Stomach smooth muscle (tissue), 2 donors: ENCODE measurements around the gene BUB3.

Source experiments
- H3K27ac ChIP-seq: one replicate; pipeline ENCODE4 v1.7.0; 2013; ENCODE audit warnings: mild to moderate bottlenecking, low read length, inconsistent platforms
- H3K27me3 ChIP-seq, 2 donors: one replicate each; pipeline ENCODE4 v1.7.0; 2013; ENCODE audit warnings: low read length in 2 of 2; ENCODE audit not compliant: insufficient read depth in 2 of 2, control insufficient read depth in 1 of 2
- H3K36me3 ChIP-seq, 2 donors: one replicate each; pipeline ENCODE4 v1.7.0; 2013; ENCODE audit warnings: low read length in 2 of 2; ENCODE audit not compliant: control insufficient read depth in 2 of 2, insufficient read depth in 2 of 2
- H3K4me1 ChIP-seq: one replicate; pipeline ENCODE4 v1.7.0; 2013; ENCODE audit warnings: low read length; ENCODE audit not compliant: control insufficient read depth, insufficient read depth
- H3K4me3 ChIP-seq, 2 donors: one replicate each; pipeline ENCODE4 v1.7.0; 2013; ENCODE audit warnings: low read length in 2 of 2
- H3K9ac ChIP-seq, 2 donors: one replicate each; pipeline ENCODE4 v1.7.0; 2013; ENCODE audit warnings: low read length in 2 of 2, mild to moderate bottlenecking in 1 of 2
- H3K9me3 ChIP-seq, 2 donors: one replicate each; pipeline ENCODE4 v1.7.0; 2013; ENCODE audit warnings: low read length in 2 of 2; ENCODE audit not compliant: control insufficient read depth in 2 of 2
- donor health status: healthy.
- donor health status: Pancreatic carcinoma.

BUB3 gene

GRCh38 chr10:123149162-123149567 lies 5.0 kb upstream of the BUB3 start:
- Histone ChIP-seq H3K27ac (no peak overlapping the region), H3K9ac (no peak overlapping the region), H3K36me3 (no peaks in the 10 kb centered on the region), H3K9me3 (no peaks in the 10 kb centered on the region), H3K4me1 (peaks cover 25% of the 10 kb centered on the region), H3K27me3 (peaks cover 74 to 93% of the 10 kb centered on the region in 2 donors), H3K4me3 (no peak overlapping the region)

- no peaks in the 10 kb centered on the region for H3K36me3 ChIP-seq
- H3K9ac ChIP-seq: no peak overlapping the region
- H3K4me3 ChIP-seq: peak overlapping the region; percentile 47 to 65
- no peak overlapping the region for H3K27ac ChIP-seq
- H3K9me3 ChIP-seq: no peaks in the 10 kb centered on the region
- H3K4me1 ChIP-seq: peaks cover 25% of the 10 kb centered on the region
- H3K27me3 ChIP-seq: peaks cover 69 to 87% of the 10 kb centered on the region in 2 donors
Observed at GRCh38 chr10:123149568-123150270, 4.5 kb upstream of the BUB3 start.

GRCh38 chr10:123150271-123150985 lies 3.8 kb upstream of the BUB3 start:
- H3K27me3 ChIP-seq: peaks cover 62 to 80% of the 10 kb centered on the region in 2 donors
- H3K4me1 ChIP-seq: peaks cover 32% of the 10 kb centered on the region
- H3K27ac ChIP-seq: no peak overlapping the region
- H3K9me3 ChIP-seq: no peaks in the 10 kb centered on the region
- no peak overlapping the region for H3K9ac ChIP-seq
- peak overlapping the region; percentile 47 to 65 for H3K4me3 ChIP-seq
- H3K36me3 ChIP-seq: no peaks in the 10 kb centered on the region

DNA sequence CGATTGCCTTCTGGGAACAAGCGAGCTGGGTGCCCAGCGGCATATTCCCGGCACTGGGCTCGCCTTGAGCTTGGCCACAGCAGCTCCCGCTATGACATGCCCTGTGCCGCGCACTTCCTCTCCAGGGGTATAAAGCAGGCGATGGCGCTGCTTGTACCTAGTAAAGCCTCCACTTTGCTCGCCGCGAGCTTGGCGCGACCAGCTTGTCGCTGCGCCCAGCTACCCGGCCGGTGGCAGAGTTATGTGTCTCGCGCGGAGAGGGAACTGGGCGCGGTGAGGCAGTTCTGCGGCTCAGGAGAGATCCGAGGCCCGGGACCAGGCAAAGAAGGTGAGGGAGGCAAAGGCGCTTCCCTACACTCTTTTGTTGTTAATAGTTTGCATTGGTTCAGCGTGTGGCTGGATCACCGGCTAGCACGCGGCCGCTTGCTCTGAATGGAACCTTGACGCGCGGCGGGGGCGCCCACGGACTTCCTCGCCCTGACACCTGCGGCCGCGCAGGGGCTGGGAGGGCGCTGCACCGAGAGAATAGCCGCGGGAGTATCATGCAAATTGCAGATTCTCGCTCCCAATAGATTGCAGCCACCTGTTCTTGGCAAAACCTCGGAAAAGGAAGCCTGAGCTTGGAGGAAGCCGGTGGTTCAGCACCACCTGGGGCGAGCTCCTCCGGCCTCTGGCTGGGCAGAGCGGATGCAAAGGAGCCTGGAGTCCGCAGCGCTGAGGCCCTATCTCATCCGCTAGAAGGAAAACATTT lies 3.0 kb upstream of the BUB3 start:
- Histone ChIP-seq H3K4me3 (peak overlapping the region in 1 of 2 donors; percentile 22), H3K36me3 (no peaks in the 10 kb centered on the region), H3K27ac (no peak overlapping the region), H3K9ac (no peak overlapping the region), H3K9me3 (no peaks in the 10 kb centered on the region), H3K4me1 (peaks cover 32% of the 10 kb centered on the region), H3K27me3 (peaks cover 56 to 73% of the 10 kb centered on the region in 2 donors)

- Histone ChIP-seq H3K4me1 (peaks cover 32% of the 10 kb centered on the region), H3K27ac (no peak overlapping the region), H3K4me3 (no peak overlapping the region), H3K27me3 (peaks cover 52 to 67% of the 10 kb centered on the region in 2 donors), H3K36me3 (peaks cover 0 to 4% of the 10 kb centered on the region in 2 donors), H3K9me3 (no peaks in the 10 kb centered on the region), H3K9ac (no peak overlapping the region)
Observed at GRCh38 chr10:123151737-123152135, 2.5 kb upstream of the BUB3 start.

GRCh38 chr10:123153486-123154091 lies 613 bp upstream of the BUB3 start:
- peak overlapping the region in 1 of 2 donors; percentile 94 for H3K4me3 ChIP-seq
- H3K27me3 ChIP-seq: peaks cover 39 to 48% of the 10 kb centered on the region in 2 donors

GRCh38 chr10:123154711-123155505 lies 706 bp downstream of the BUB3 start:
- Histone ChIP-seq H3K36me3 (peaks cover 9 to 11% of the 10 kb centered on the region in 2 donors), H3K9me3 (no peaks in the 10 kb centered on the region), H3K4me1 (peaks cover 19% of the 10 kb centered on the region), H3K4me3 (peak overlapping the region; percentile 72 to 94), H3K9ac (peak overlapping the region; percentile 84 to 91), H3K27me3 (peaks cover 27 to 35% of the 10 kb centered on the region in 2 donors), H3K27ac (peak overlapping the region; percentile 88)

More at GRCh38 chr10:123153486-123154091, 613 bp upstream of the BUB3 start:
- H3K4me1 ChIP-seq: peaks cover 26% of the 10 kb centered on the region
- no peaks in the 10 kb centered on the region for H3K9me3 ChIP-seq
- no peak overlapping the region for H3K27ac ChIP-seq
- no peak overlapping the region for H3K9ac ChIP-seq
- peaks cover 9 to 11% of the 10 kb centered on the region in 2 donors for H3K36me3 ChIP-seq

GRCh38 chr10:123156078-123156477 lies 1.9 kb downstream of the BUB3 start:
- no peak overlapping the region for H3K27ac ChIP-seq
- no peak overlapping the region for H3K4me3 ChIP-seq
- peaks cover 9 to 14% of the 10 kb centered on the region in 2 donors for H3K36me3 ChIP-seq
- H3K27me3 ChIP-seq: peaks cover 16 to 23% of the 10 kb centered on the region in 2 donors
- H3K9me3 ChIP-seq: no peaks in the 10 kb centered on the region
- H3K9ac ChIP-seq: no peak overlapping the region
- peaks cover 12% of the 10 kb centered on the region for H3K4me1 ChIP-seq

DNA sequence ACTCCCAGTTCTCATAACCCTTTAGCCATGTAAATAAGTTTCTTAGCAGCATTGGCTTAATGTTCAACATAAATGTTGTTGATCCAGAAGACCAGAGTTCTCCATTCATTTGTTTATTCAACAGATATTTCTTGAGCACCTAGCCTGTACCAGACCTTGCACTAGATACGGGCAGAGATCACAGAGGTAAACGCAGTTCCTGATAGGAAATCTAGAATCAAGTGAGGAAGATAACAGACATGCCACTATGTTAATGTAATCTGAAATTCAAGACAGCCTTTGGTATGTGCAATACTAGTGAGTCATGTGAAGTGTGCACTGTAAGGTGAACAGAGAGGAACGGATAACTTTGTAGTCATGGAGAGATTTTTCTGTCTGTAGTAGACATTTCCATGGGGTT lies 3.0 kb downstream of the BUB3 start:
- Histone ChIP-seq H3K27ac (no peak overlapping the region), H3K9ac (no peak overlapping the region), H3K9me3 (no peaks in the 10 kb centered on the region), H3K4me1 (peaks cover 7% of the 10 kb centered on the region), H3K4me3 (no peak overlapping the region), H3K36me3 (peaks cover 14 to 16% of the 10 kb centered on the region in 2 donors), H3K27me3 (peaks cover 6 to 12% of the 10 kb centered on the region in 2 donors)

DNA sequence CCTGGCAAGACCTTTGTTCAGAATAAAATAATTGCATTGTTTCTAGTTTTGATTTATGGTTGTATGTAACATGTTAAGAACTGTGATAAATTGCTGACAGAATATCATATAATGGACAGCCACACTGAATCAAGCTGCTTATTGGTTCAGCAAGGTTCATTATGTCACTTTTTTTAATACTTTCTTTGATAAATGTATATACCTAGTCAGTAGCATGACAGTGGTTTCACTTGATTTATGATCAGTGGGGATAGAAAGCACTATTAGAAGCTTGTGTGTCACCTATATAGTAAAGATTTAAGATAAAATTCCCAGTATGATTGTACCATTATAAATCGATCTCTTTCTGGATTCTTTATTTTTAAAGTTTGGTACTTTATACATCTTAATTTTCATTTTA lies 4.5 kb downstream of the BUB3 start:
- Histone ChIP-seq H3K4me3 (no peak overlapping the region), H3K36me3 (peaks cover 22 to 27% of the 10 kb centered on the region in 2 donors), H3K27ac (no peak overlapping the region), H3K4me1 (peaks cover 7% of the 10 kb centered on the region), H3K9me3 (no peaks in the 10 kb centered on the region), H3K9ac (no peak overlapping the region), H3K27me3 (no peaks in the 10 kb centered on the region)
